GM18861 (cell line): ENCODE results near the gene NDFIP1.
"Not testable (repeated sequence)": the region's sequence is repeated elsewhere in the genome, so short reads cannot be mapped to it uniquely, and the experiment has no call there.

ENCODE experiments used
- ATAC-seq: cut with Tn5 transposase; IDR thresholded peaks from one replicate; pipeline ENCODE4 v1.9.1; 2021; ENCODE audit not compliant: unreplicated experiment

Gene NDFIP1

GRCh38 chr5:142151436-142152383 is 43.1 kb downstream of the NDFIP1 start:
- ATAC-seq, result no peak

- ATAC-seq, result no peak
Measured at GRCh38 chr5:142152384-142152732, 43.8 kb downstream of the NDFIP1 start.

- no peak for ATAC-seq
Measured at GRCh38 chr5:142153674-142154448, 45.3 kb downstream of the NDFIP1 start.

GRCh38 chr5:142154449-142154841 is 45.9 kb downstream of the NDFIP1 start:
- ATAC-seq, result not testable (repeated sequence)

GRCh38 chr5:142156839-142157463 is 48.4 kb downstream of the NDFIP1 start:
- ATAC-seq, result no peak

GRCh38 chr5:142159354-142159753 is 50.8 kb downstream of the NDFIP1 start:
- ATAC-seq, result no peak

- no peak for ATAC-seq
Measured at GRCh38 chr5:142164315-142164714, 55.7 kb downstream of the NDFIP1 start.

GRCh38 chr5:142166754-142167153 is 58.2 kb downstream of the NDFIP1 start:
- no peak for ATAC-seq

GRCh38 chr5:142167458-142167857 is 58.9 kb downstream of the NDFIP1 start:
- ATAC-seq, result no peak

GRCh38 chr5:142168365-142168764 is 59.8 kb downstream of the NDFIP1 start:
- no peak for ATAC-seq

- ATAC-seq, result no peak
Measured at GRCh38 chr5:142170254-142170953, 61.8 kb downstream of the NDFIP1 start.

GRCh38 chr5:142171270-142171669 is 62.7 kb downstream of the NDFIP1 start:
- ATAC-seq, result no peak

- ATAC-seq, result no peak
Measured at GRCh38 chr5:142175039-142175438, 66.5 kb downstream of the NDFIP1 start.

GRCh38 chr5:142175461-142176142 is 67.0 kb downstream of the NDFIP1 start:
- ATAC-seq, result no peak

GRCh38 chr5:142176255-142176654 is 67.7 kb downstream of the NDFIP1 start:
- no peak for ATAC-seq

- no peak for ATAC-seq
Measured at GRCh38 chr5:142178651-142179050, 70.1 kb downstream of the NDFIP1 start.

- ATAC-seq, result no peak
Measured at GRCh38 chr5:142179776-142180387, 71.3 kb downstream of the NDFIP1 start.

GRCh38 chr5:142181096-142181495 is 72.5 kb downstream of the NDFIP1 start:
- ATAC-seq, result no peak

- no peak for ATAC-seq
Measured at GRCh38 chr5:142181547-142182163, 73.1 kb downstream of the NDFIP1 start.

- no peak for ATAC-seq
Measured at GRCh38 chr5:142182840-142183239, 74.3 kb downstream of the NDFIP1 start.
